Measurements from ENCODE around the gene GAD1. TPM values are rescaled to one million over a fixed set of nuclear protein-coding genes. Genes with fewer than 3 reads are reported as not detected.

The GAD1 gene
- total RNA-seq, 3 donors from 2014 or later (not counting 1 experiment from before 2014, with no cell fraction given) = not detected

GRCh38 chr2:170846314-170846713 is 29.6 kb downstream of the GAD1 start:
- no peak overlapping the region for H3K4me3 ChIP-seq (ENCODE audit: low read length)
- Mint-ChIP-seq H3K4me3 (no peak overlapping the region), H3K27me3 (ENCODE audit: low read depth in 2 of 2) (no peaks in the 10 kb centered on the region), H3K36me3 (no peaks in the 10 kb centered on the region), H3K27ac (no peak overlapping the region), H3K4me1 (peaks cover 20 to 23% of the 10 kb centered on the region in 2 donors), H3K9me3 (no peaks in the 10 kb centered on the region)
- H3K27ac ChIP-seq (ENCODE audit: low read length) = no peak overlapping the region
- intact Hi-C loops (cut with micrococcal nuclease) = no loop called here
- DNase-seq (no peak), ATAC-seq (no peak)
- no peaks in the 10 kb centered on the region for H3K27me3 ChIP-seq (ENCODE audit: control insufficient read depth, insufficient read depth, low read length)
- H3K36me3 ChIP-seq (ENCODE audit: control insufficient read depth, insufficient read depth, low read length) = no peaks in the 10 kb centered on the region
- peaks cover 3% of the 10 kb centered on the region for H3K4me1 ChIP-seq (ENCODE audit: control insufficient read depth, insufficient read depth, low read length)
- TF ChIP-seq CTCF (IDR thresholded peaks at IDR 0.05) = no peak
- no peaks in the 10 kb centered on the region for H3K9me3 ChIP-seq (ENCODE audit: control insufficient read depth, insufficient read depth, low read length)

GRCh38 chr2:170847716-170848115 is 31.0 kb downstream of the GAD1 start:
- H3K27me3 Mint-ChIP-seq (ENCODE audit: low read depth in 2 of 2) = no peaks in the 10 kb centered on the region
- H3K4me1 ChIP-seq (ENCODE audit: control insufficient read depth, insufficient read depth, low read length) = peaks cover 3% of the 10 kb centered on the region
- ATAC-seq (no peak), DNase-seq (no peak)
- peaks cover 16% of the 10 kb centered on the region in 2 donors for H3K4me1 Mint-ChIP-seq
- H3K27ac Mint-ChIP-seq = no peak overlapping the region
- no peaks in the 10 kb centered on the region for H3K36me3 ChIP-seq (ENCODE audit: control insufficient read depth, insufficient read depth, low read length)
- intact Hi-C loops (cut with micrococcal nuclease) = no loop called here
- H3K27ac ChIP-seq (ENCODE audit: low read length) = no peak overlapping the region
- H3K4me3 Mint-ChIP-seq = no peak overlapping the region
- no peak for TF ChIP-seq CTCF (IDR thresholded peaks at IDR 0.05)
- no peaks in the 10 kb centered on the region for H3K36me3 Mint-ChIP-seq
- H3K4me3 ChIP-seq (ENCODE audit: low read length) = no peak overlapping the region
- no peaks in the 10 kb centered on the region for H3K9me3 Mint-ChIP-seq
- H3K9me3 ChIP-seq (ENCODE audit: control insufficient read depth, insufficient read depth, low read length) = no peaks in the 10 kb centered on the region
- 82% methylated on average over 4 of the region's 4 CpGs for WGBS (ENCODE audit: insufficient coverage)
- no peaks in the 10 kb centered on the region for H3K27me3 ChIP-seq (ENCODE audit: control insufficient read depth, insufficient read depth, low read length)

GRCh38 chr2:170848587-170848986 is 31.9 kb downstream of the GAD1 start:
- no peak for TF ChIP-seq CTCF (IDR thresholded peaks at IDR 0.05)
- Histone ChIP-seq H3K4me1 (ENCODE audit: control insufficient read depth, insufficient read depth, low read length) (peaks cover 3% of the 10 kb centered on the region), H3K27me3 (ENCODE audit: control insufficient read depth, insufficient read depth, low read length) (no peaks in the 10 kb centered on the region), H3K4me3 (ENCODE audit: low read length) (no peak overlapping the region), H3K36me3 (ENCODE audit: control insufficient read depth, insufficient read depth, low read length) (no peaks in the 10 kb centered on the region), H3K27ac (ENCODE audit: low read length) (no peak overlapping the region), H3K9me3 (ENCODE audit: control insufficient read depth, insufficient read depth, low read length) (no peaks in the 10 kb centered on the region)
- no peak overlapping the region for H3K4me3 Mint-ChIP-seq
- no peaks in the 10 kb centered on the region for H3K36me3 Mint-ChIP-seq
- H3K27ac Mint-ChIP-seq = no peak overlapping the region
- peaks cover 7% of the 10 kb centered on the region in 2 donors for H3K4me1 Mint-ChIP-seq
- no peaks in the 10 kb centered on the region for H3K9me3 Mint-ChIP-seq
- WGBS (ENCODE audit: insufficient coverage) = 92% methylated on average over 2 of the region's 2 CpGs
- DNase-seq = no peak
- intact Hi-C loops (cut with micrococcal nuclease) = no loop called here
- H3K27me3 Mint-ChIP-seq (ENCODE audit: low read depth in 2 of 2) = no peaks in the 10 kb centered on the region
- ATAC-seq = no peak

GRCh38 chr2:170850251-170850650 is 33.6 kb downstream of the GAD1 start:
- Histone ChIP-seq H3K4me1 (ENCODE audit: control insufficient read depth, insufficient read depth, low read length) (no peaks in the 10 kb centered on the region), H3K27ac (ENCODE audit: low read length) (no peak overlapping the region), H3K36me3 (ENCODE audit: control insufficient read depth, insufficient read depth, low read length) (no peaks in the 10 kb centered on the region), H3K4me3 (ENCODE audit: low read length) (no peak overlapping the region), H3K9me3 (ENCODE audit: control insufficient read depth, insufficient read depth, low read length) (no peaks in the 10 kb centered on the region), H3K27me3 (ENCODE audit: control insufficient read depth, insufficient read depth, low read length) (no peaks in the 10 kb centered on the region)
- 89% methylated on average over 3 of the region's 3 CpGs for WGBS (ENCODE audit: insufficient coverage)
- Mint-ChIP-seq H3K4me1 (no peaks in the 10 kb centered on the region), H3K27ac (no peak overlapping the region), H3K36me3 (no peaks in the 10 kb centered on the region), H3K27me3 (ENCODE audit: low read depth in 2 of 2) (no peaks in the 10 kb centered on the region), H3K9me3 (no peaks in the 10 kb centered on the region), H3K4me3 (no peak overlapping the region)
- DNase-seq (no peak), ATAC-seq (no peak)
- intact Hi-C loops (cut with micrococcal nuclease) = no loop called here
- no peak for TF ChIP-seq CTCF (IDR thresholded peaks at IDR 0.05)
